Stimulated activated CD8-positive, alpha-beta memory T cell treated with anti-CD3 and anti-CD28 coated beads, Interleukin-7, amount 100 ng/mL, for 24 hours (primary cell): ENCODE results near the gene PER1.
"Not testable (repeated sequence)": the region's sequence is repeated elsewhere in the genome, so short reads cannot be mapped to it uniquely, and the experiment has no call there.

ENCODE experiments used
- DNase-seq: peaks from one replicate; pipeline ENCODE4 v3.0.0-alpha.2; 2020; ENCODE audit warnings: low read depth

The PER1 gene

GRCh38 chr17:8119581-8120519, 32.4 kb downstream of the PER1 start:
- DNase-seq: peak; percentile 83

- DNase-seq: peak; percentile 71
Measured at GRCh38 chr17:8118769-8119580, 33.2 kb downstream of the PER1 start.

GRCh38 chr17:8117980-8118768, 34.0 kb downstream of the PER1 start, which contains the start of gene ALOXE3:
TSS of gene ALOXE3 (minus strand) at chr17:8118514. CDS start at chr17:8117990, 524 bp downstream.
- DNase-seq: no peak

- no peak for DNase-seq
Measured at GRCh38 chr17:8117367-8117979, 34.7 kb downstream of the PER1 start.

GRCh38 chr17:8116776-8117175, 35.4 kb downstream of the PER1 start:
- no peak for DNase-seq

- no peak for DNase-seq
Measured at GRCh38 chr17:8110907-8111306, 41.3 kb downstream of the PER1 start.

GRCh38 chr17:8110456-8110804, 41.8 kb downstream of the PER1 start:
- DNase-seq: no peak

- peak; percentile 51 for DNase-seq
Measured at GRCh38 chr17:8109661-8110455, 42.3 kb downstream of the PER1 start.

GRCh38 chr17:8108972-8109660, 43.1 kb downstream of the PER1 start:
- DNase-seq: no peak

GRCh38 chr17:8106980-8107379, 45.2 kb downstream of the PER1 start:
- DNase-seq: not testable (repeated sequence)

GRCh38 chr17:8105957-8106398, 46.2 kb downstream of the PER1 start:
- no peak for DNase-seq

GRCh38 chr17:8104911-8105310, 47.3 kb downstream of the PER1 start:
- no peak for DNase-seq

- DNase-seq: no peak
Measured at GRCh38 chr17:8103549-8103948, 48.7 kb downstream of the PER1 start.

- DNase-seq: no peak
Measured at GRCh38 chr17:8101721-8102120, 50.5 kb downstream of the PER1 start.

GRCh38 chr17:8100763-8101162, 51.4 kb downstream of the PER1 start:
- no peak for DNase-seq

- no peak for DNase-seq
Measured at GRCh38 chr17:8100111-8100510, 52.1 kb downstream of the PER1 start.

- DNase-seq: no peak
Measured at GRCh38 chr17:8096541-8096940, 55.7 kb downstream of the PER1 start.

- DNase-seq: no peak
Measured at GRCh38 chr17:8095361-8095760, 56.8 kb downstream of the PER1 start.

GRCh38 chr17:8091033-8091687, 61.0 kb downstream of the PER1 start:
- DNase-seq: no peak
